Measurements from ENCODE around the gene PPIH. TPM values are rescaled to one million over a fixed set of nuclear protein-coding genes. Genes with fewer than 3 reads are reported as not detected.

PPIH gene
- polyA plus RNA-seq, 1 experiment, result 20.3 TPM

- no peak for TF ChIP-seq CTCF (IDR thresholded peaks at IDR 0.05; ENCODE audit: insufficient read depth, low read depth, low read length)
- DNase-seq (ENCODE audit: low read depth), result no peak
- ChIA-PET POLR2A (interaction anchor here (0.6 to 1.3 kb wide), 2 partner anchors 11 to 356 kb away, joined by 3 read pairs; no protein-coding TSS in a partner anchor), CTCF (interaction anchor here (0.9 to 1.6 kb wide), 2 partner anchors 67 to 69 kb away, joined by 3 read pairs; no protein-coding TSS in a partner anchor)
- no peaks in the 10 kb centered on the region for H3K27me3 ChIP-seq (ENCODE audit: control insufficient read depth, insufficient read depth, low read length)
- H3K4me3 ChIP-seq (ENCODE audit: low read depth, low read length), result no peak overlapping the region
- H3K36me3 ChIP-seq (ENCODE audit: control insufficient read depth, insufficient read depth, low read length), result no peaks in the 10 kb centered on the region
Observed at GRCh38 chr1:42689912-42690311, 31.7 kb downstream of the PPIH start.

GRCh38 chr1:42690477-42691156, 32.4 kb downstream of the PPIH start:
- Histone ChIP-seq H3K36me3 (ENCODE audit: control insufficient read depth, insufficient read depth, low read length) (no peaks in the 10 kb centered on the region), H3K4me3 (ENCODE audit: low read depth, low read length) (no peak overlapping the region), H3K27me3 (ENCODE audit: control insufficient read depth, insufficient read depth, low read length) (no peaks in the 10 kb centered on the region)
- no peak for DNase-seq (ENCODE audit: low read depth)
- ChIA-PET CTCF (interaction anchor here (0.9 to 1.0 kb wide), 2 partner anchors 9 to 69 kb away, joined by 3 to 4 read pairs; no protein-coding TSS in a partner anchor), POLR2A (interaction anchor here (0.6 kb wide), 1 partner anchor 357 kb away, joined by 3 read pairs; no protein-coding TSS in a partner anchor)
- TF ChIP-seq CTCF (IDR thresholded peaks at IDR 0.05; ENCODE audit: insufficient read depth, low read depth, low read length), result no peak

GRCh38 chr1:42691157-42691498, 32.9 kb downstream of the PPIH start:
- Histone ChIP-seq H3K27me3 (ENCODE audit: control insufficient read depth, insufficient read depth, low read length) (no peaks in the 10 kb centered on the region), H3K4me3 (ENCODE audit: low read depth, low read length) (no peak overlapping the region), H3K36me3 (ENCODE audit: control insufficient read depth, insufficient read depth, low read length) (no peaks in the 10 kb centered on the region; the same call in 1 of the 2 replicates)
- DNase-seq (ENCODE audit: low read depth), result no peak
- no peak for TF ChIP-seq CTCF (IDR thresholded peaks at IDR 0.05; ENCODE audit: insufficient read depth, low read depth, low read length)
- POLR2A ChIA-PET, result no interaction called here
- CTCF ChIA-PET, result interaction anchor here (1.0 kb wide), 1 partner anchor 10 kb away, joined by 4 read pairs; no protein-coding TSS in a partner anchor

- H3K4me3 ChIP-seq (ENCODE audit: low read depth, low read length), result no peak overlapping the region
- H3K36me3 ChIP-seq (ENCODE audit: control insufficient read depth, insufficient read depth, low read length), result peaks cover 3% of the 10 kb centered on the region
- DNase-seq (ENCODE audit: low read depth), result no peak
- ChIA-PET POLR2A (no interaction called here), CTCF (interaction anchor here (0.9 kb wide), 1 partner anchor 55 kb away, joined by 3 read pairs; no protein-coding TSS in a partner anchor)
- no peak for TF ChIP-seq CTCF (IDR thresholded peaks at IDR 0.05; ENCODE audit: insufficient read depth, low read depth, low read length)
- no peaks in the 10 kb centered on the region for H3K27me3 ChIP-seq (ENCODE audit: control insufficient read depth, insufficient read depth, low read length)
Observed at GRCh38 chr1:42692461-42692860, 34.2 kb downstream of the PPIH start.

- TF ChIP-seq CTCF (IDR thresholded peaks at IDR 0.05; ENCODE audit: insufficient read depth, low read depth, low read length), result no peak
- CTCF ChIA-PET, result interaction anchor here (0.9 kb wide), 1 partner anchor 56 kb away, joined by 3 read pairs; no protein-coding TSS in a partner anchor
- Histone ChIP-seq H3K4me3 (ENCODE audit: low read depth, low read length) (no peak overlapping the region), H3K27me3 (ENCODE audit: control insufficient read depth, insufficient read depth, low read length) (no peaks in the 10 kb centered on the region), H3K36me3 (ENCODE audit: control insufficient read depth, insufficient read depth, low read length) (peaks cover 3% of the 10 kb centered on the region)
- no peak for DNase-seq (ENCODE audit: low read depth)
- POLR2A ChIA-PET, result no interaction called here
Observed at GRCh38 chr1:42692911-42693310, 34.7 kb downstream of the PPIH start.

Measured in BJ (cell line).